ENCODE measurements around the gene NFE2L2. TPM values are rescaled to one million over a fixed set of nuclear protein-coding genes. Genes with fewer than 3 reads are reported as not detected.

The NFE2L2 gene
- total and polyA plus RNA-seq, 9 of the 15 experiments (the other 6 are each of a cell fraction or from before 2014, with no cell fraction given) = 29.3 to 120 (median 59.3) TPM

GRCh38 chr2:177264693-177265587 lies at the start of gene NFE2L2 (continued):
- TF ChIP-seq UBTF (IDR thresholded peaks at IDR 0.05; ENCODE audit: borderline replicate concordance in 1 of 2, low read depth in 2 of 2, low read length in 2 of 2) = peak; percentile 91 to 95; a peak in 3 of 4 replicates
- peak; percentile 87 for TF ChIP-seq GATAD2B (IDR thresholded peaks at IDR 0.05; ENCODE audit: borderline replicate concordance)
- TF ChIP-seq TCF7L2 (IDR thresholded peaks at IDR 0.05; ENCODE audit: low read depth, low read length) = no peak
- peak; percentile 77 for TF ChIP-seq ETV1 (tag; conservative IDR thresholded peaks at IDR 0.05; ENCODE audit: low read depth)
- TF ChIP-seq, protein P1, sequence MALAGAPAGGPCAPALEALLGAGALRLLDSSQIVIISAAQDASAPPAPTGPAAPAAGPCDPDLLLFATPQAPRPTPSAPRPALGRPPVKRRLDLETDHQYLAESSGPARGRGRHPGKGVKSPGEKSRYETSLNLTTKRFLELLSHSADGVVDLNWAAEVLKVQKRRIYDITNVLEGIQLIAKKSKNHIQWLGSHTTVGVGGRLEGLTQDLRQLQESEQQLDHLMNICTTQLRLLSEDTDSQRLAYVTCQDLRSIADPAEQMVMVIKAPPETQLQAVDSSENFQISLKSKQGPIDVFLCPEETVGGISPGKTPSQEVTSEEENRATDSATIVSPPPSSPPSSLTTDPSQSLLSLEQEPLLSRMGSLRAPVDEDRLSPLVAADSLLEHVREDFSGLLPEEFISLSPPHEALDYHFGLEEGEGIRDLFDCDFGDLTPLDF (CRISPR knock-in tag; IDR thresholded peaks at IDR 0.05) = peak; percentile 86
- peak; percentile 97 for TF ChIP-seq VEZF1 (CRISPR knock-in tag; IDR thresholded peaks at IDR 0.05)
- peak; percentile 90 for TF ChIP-seq POLR2G (IDR thresholded peaks at IDR 0.05; ENCODE audit: low read depth, low read length)
- TF ChIP-seq PHB (CRISPR knock-in tag; IDR thresholded peaks at IDR 0.05) = peak; percentile 89; the same call in 1 of the 2 replicates
- TF ChIP-seq CXXC5 (CRISPR knock-in tag; IDR thresholded peaks at IDR 0.05) = peak; percentile 90
- TF ChIP-seq ZNF324 (CRISPR knock-in tag; IDR thresholded peaks at IDR 0.05) = no peak
- peak; percentile 95 for TF ChIP-seq SMAD4 (CRISPR knock-in tag; conservative IDR thresholded peaks at IDR 0.05)
- peak; percentile 62 for TF ChIP-seq NBN (IDR thresholded peaks at IDR 0.05; ENCODE audit: low read depth)
- TF ChIP-seq, protein P2, sequence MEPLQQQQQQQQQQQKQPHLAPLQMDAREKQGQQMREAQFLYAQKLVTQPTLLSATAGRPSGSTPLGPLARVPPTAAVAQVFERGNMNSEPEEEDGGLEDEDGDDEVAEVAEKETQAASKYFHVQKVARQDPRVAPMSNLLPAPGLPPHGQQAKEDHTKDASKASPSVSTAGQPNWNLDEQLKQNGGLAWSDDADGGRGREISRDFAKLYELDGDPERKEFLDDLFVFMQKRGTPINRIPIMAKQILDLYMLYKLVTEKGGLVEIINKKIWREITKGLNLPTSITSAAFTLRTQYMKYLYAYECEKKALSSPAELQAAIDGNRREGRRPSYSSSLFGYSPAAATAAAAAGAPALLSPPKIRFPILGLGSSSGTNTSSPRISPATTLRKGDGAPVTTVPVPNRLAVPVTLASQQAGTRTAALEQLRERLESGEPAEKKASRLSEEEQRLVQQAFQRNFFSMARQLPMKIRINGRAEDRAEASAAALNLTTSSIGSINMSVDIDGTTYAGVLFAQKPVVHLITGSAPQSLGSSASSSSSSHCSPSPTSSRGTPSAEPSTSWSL (CRISPR knock-in tag; IDR thresholded peaks at IDR 0.05; ENCODE audit: borderline replicate concordance) = peak; percentile 77; the same call in 1 of the 2 replicates
- peak; percentile 92 for TF ChIP-seq JUND (IDR thresholded peaks at IDR 0.05; ENCODE audit: borderline replicate concordance, low read depth, low read length)
- peak; percentile 29; the same call in 1 of the 3 replicates for TF ChIP-seq JUND (tag; IDR thresholded peaks at IDR 0.05; ENCODE audit: borderline replicate concordance, low read depth, low read length)
- TF ChIP-seq HNRNPH1 (optimal IDR thresholded peaks at IDR 0.05; ENCODE audit: low read depth, low read length) = no peak
- TF ChIP-seq, protein P3, sequence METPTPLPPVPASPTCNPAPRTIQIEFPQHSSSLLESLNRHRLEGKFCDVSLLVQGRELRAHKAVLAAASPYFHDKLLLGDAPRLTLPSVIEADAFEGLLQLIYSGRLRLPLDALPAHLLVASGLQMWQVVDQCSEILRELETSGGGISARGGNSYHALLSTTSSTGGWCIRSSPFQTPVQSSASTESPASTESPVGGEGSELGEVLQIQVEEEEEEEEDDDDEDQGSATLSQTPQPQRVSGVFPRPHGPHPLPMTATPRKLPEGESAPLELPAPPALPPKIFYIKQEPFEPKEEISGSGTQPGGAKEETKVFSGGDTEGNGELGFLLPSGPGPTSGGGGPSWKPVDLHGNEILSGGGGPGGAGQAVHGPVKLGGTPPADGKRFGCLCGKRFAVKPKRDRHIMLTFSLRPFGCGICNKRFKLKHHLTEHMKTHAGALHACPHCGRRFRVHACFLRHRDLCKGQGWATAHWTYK (CRISPR knock-in tag; IDR thresholded peaks at IDR 0.05) = peak; percentile 75
- no peak for TF ChIP-seq HSF4 (CRISPR knock-in tag; IDR thresholded peaks at IDR 0.05; ENCODE audit: borderline replicate concordance)
- 0 out of 2 replicates have a peak, but pooled peaks have one; percentile 19 for TF ChIP-seq ZNF583 (CRISPR knock-in tag; IDR thresholded peaks at IDR 0.05)

All from K562 (cell line).